IMR-90 (cell line): ENCODE measurements around the gene KCNJ10. TPM values are rescaled to one million over a fixed set of nuclear protein-coding genes. Genes with fewer than 3 reads are reported as not detected.

Experiments
- ATAC-seq: fragments of 200-7000 bp; cut with Tn5 transposase; 2 replicates; pipeline ENCODE4 v1.9.1; 2020; ENCODE audit warnings: low read depth, mild to moderate bottlenecking, moderate library complexity
- BruUV-seq: library from RNA; stranded (reverse); fragments of 400-500 nt; replicated peaks from 2 replicates; lab custom pipeline; 2021; lab: Mats Ljungman, UMichigan
- CTCF ChIA-PET: fragments of 300-600 bp; formaldehyde crosslinking; extraction: SDS; loops from one replicate; lab custom pipeline; 2021; ENCODE audit warnings: antibody characterized with exemption; lab: Yijun Ruan, JAX
- POLR2A ChIA-PET: fragments of 300-600 bp; sonication (Branson Sonifier 250); formaldehyde crosslinking; loops from one replicate; lab custom pipeline; 2022; ENCODE audit warnings: antibody characterized with exemption; ENCODE audit not compliant: unreplicated experiment; lab: Charles Lee
- DNase-seq: peaks from one replicate; pipeline ENCODE4 v3.0.0; 2013
- H2AFZ ChIP-seq: replicated peaks from 2 replicates; pipeline ENCODE3; 2013; ENCODE audit warnings: low read length, mild to moderate bottlenecking; ENCODE audit not compliant: poor library complexity
- H2AK5ac ChIP-seq: 2 replicates; pipeline ENCODE4 v1.6.1; 2013; ENCODE audit warnings: low read depth, low read length, inconsistent platforms
- H2AK9ac ChIP-seq: replicated peaks from 2 replicates; pipeline ENCODE3; 2013; ENCODE audit warnings: mild to moderate bottlenecking, low read depth, low read length, moderate library complexity; ENCODE audit not compliant: poor library complexity
- H2BK120ac ChIP-seq: 2 replicates; pipeline ENCODE4 v1.6.1; 2013; ENCODE audit warnings: low read depth, low read length, inconsistent platforms
- H2BK15ac ChIP-seq: 3 replicates; pipeline ENCODE4 v1.6.1; 2013; ENCODE audit warnings: low read depth, low read length, inconsistent platforms
- H2BK20ac ChIP-seq: 2 replicates; pipeline ENCODE4 v1.6.1; 2013; ENCODE audit warnings: low read depth, mild to moderate bottlenecking, inconsistent platforms, low read length, moderate library complexity
- H2BK5ac ChIP-seq: 2 replicates; pipeline ENCODE4 v1.6.1; 2013; ENCODE audit warnings: mild to moderate bottlenecking, low read depth, low read length, inconsistent platforms; ENCODE audit not compliant: poor library complexity, severe bottlenecking
- H3K14ac ChIP-seq: replicated peaks from 2 replicates; pipeline ENCODE4 v1.6.1; 2013; ENCODE audit warnings: low read depth, low read length, inconsistent platforms
- H3K18ac ChIP-seq: 2 replicates; pipeline ENCODE4 v1.6.1; 2013; ENCODE audit warnings: low read depth, low read length, control low read depth
- H3K23ac ChIP-seq: 2 replicates; pipeline ENCODE4 v1.6.1; 2013; ENCODE audit warnings: low read depth, low read length, inconsistent platforms
- H3K27ac ChIP-seq: 2 replicates; pipeline ENCODE4 v1.5.1; 2013; ENCODE audit warnings: mild to moderate bottlenecking, control low read depth, low read length; ENCODE audit not compliant: insufficient read depth
- H3K27me3 ChIP-seq: 2 replicates; pipeline ENCODE4 v1.6.1; 2013; ENCODE audit warnings: low read length; ENCODE audit not compliant: control insufficient read depth, insufficient read depth
- H3K36me3 ChIP-seq: 2 replicates; pipeline ENCODE4 v1.6.1; 2013; ENCODE audit warnings: low read length, mixed read lengths; ENCODE audit not compliant: control insufficient read depth, insufficient read depth
- H3K4ac ChIP-seq: 2 replicates; pipeline ENCODE4 v1.6.1; 2013; ENCODE audit warnings: low read depth, low read length, inconsistent platforms
- H3K4me1 ChIP-seq: 2 replicates; pipeline ENCODE4 v1.6.1; 2013; ENCODE audit warnings: low read length, mixed read lengths; ENCODE audit not compliant: control insufficient read depth, insufficient read depth
- H3K4me2 ChIP-seq: 2 replicates; pipeline ENCODE4 v1.6.1; 2013; ENCODE audit warnings: low read depth, mild to moderate bottlenecking, control low read depth, low read length, moderate library complexity
- H3K4me3 ChIP-seq: 2 replicates; pipeline ENCODE4 v1.5.1; 2013; ENCODE audit warnings: low read depth, mild to moderate bottlenecking, control low read depth, low read length, moderate library complexity; ENCODE audit not compliant: insufficient read depth
- H3K56ac ChIP-seq: 2 replicates; pipeline ENCODE4 v1.6.1; 2013; ENCODE audit warnings: low read length, inconsistent platforms; ENCODE audit not compliant: insufficient read depth; ENCODE audit errors: extremely low read depth
- H3K79me1 ChIP-seq, 2 experiments: 2 replicates each; pipeline ENCODE4 v1.6.1; 2013; ENCODE audit warnings: low read length in 2 of 2, inconsistent platforms in 1 of 2, low read depth in 1 of 2
- H3K9ac ChIP-seq: 2 replicates; pipeline ENCODE4 v1.6.1; 2013; ENCODE audit warnings: low read depth, low read length, control low read depth
- H3K9me1 ChIP-seq: 2 replicates; pipeline ENCODE4 v1.6.1; 2013; ENCODE audit warnings: low read length, inconsistent platforms; ENCODE audit not compliant: insufficient read depth
- H3K9me3 ChIP-seq: 2 replicates; pipeline ENCODE4 v1.6.1; 2013; ENCODE audit warnings: low read length; ENCODE audit not compliant: control insufficient read depth, insufficient read depth
- H4K20me1 ChIP-seq: 2 replicates; pipeline ENCODE4 v1.6.1; 2013; ENCODE audit warnings: low read length, inconsistent platforms; ENCODE audit not compliant: insufficient read depth
- H4K5ac ChIP-seq: 2 replicates; pipeline ENCODE4 v1.6.1; 2013; ENCODE audit warnings: mild to moderate bottlenecking, low read depth, low read length, control low read depth
- H4K8ac ChIP-seq, 2 experiments: 2 replicates each; pipeline ENCODE4 v1.6.1; 2013; ENCODE audit warnings: low read depth in 2 of 2, low read length in 2 of 2, control low read depth in 1 of 2, inconsistent platforms in 1 of 2
- H4K91ac ChIP-seq: 2 replicates; pipeline ENCODE4 v1.6.1; 2013; ENCODE audit warnings: low read depth, low read length, inconsistent platforms; ENCODE audit not compliant: insufficient read depth
- CHD1 ChIP-seq: IDR thresholded peaks from 2 replicates; pipeline ENCODE4 v1.6.1; 2012; ENCODE audit warnings: low read depth, low read length, improper control_type of control experiment
- CTCF ChIP-seq: conservative IDR thresholded peaks from 2 replicates; pipeline ENCODE4 v1.5.1; 2012; ENCODE audit warnings: mild to moderate bottlenecking, low read depth, low read length, improper control_type of control experiment
- ELK1 ChIP-seq: fragments of 150-350 bp; IDR thresholded peaks from 2 replicates; pipeline ENCODE4 v1.6.1; 2016; ENCODE audit warnings: low read depth, mild to moderate bottlenecking, low read length, moderate library complexity, borderline replicate concordance
- FOS ChIP-seq: fragments of 150-350 bp; IDR thresholded peaks from 2 replicates; pipeline ENCODE4 v1.6.1; 2016; ENCODE audit warnings: low read depth, low read length
- MAFK ChIP-seq: IDR thresholded peaks from 2 replicates; pipeline ENCODE4 v1.6.1; 2012; ENCODE audit warnings: low read depth, low read length, improper control_type of control experiment
- MAZ ChIP-seq: IDR thresholded peaks from 2 replicates; pipeline ENCODE4 v1.6.1; 2012; ENCODE audit warnings: low read depth, mild to moderate bottlenecking, low read length, improper control_type of control experiment, moderate library complexity, borderline replicate concordance
- MXI1 ChIP-seq: IDR thresholded peaks from 2 replicates; pipeline ENCODE4 v1.6.1; 2012; ENCODE audit warnings: low read depth, mild to moderate bottlenecking, low read length, moderate library complexity, borderline replicate concordance
- NFE2L2 ChIP-seq: fragments of 150-350 bp; IDR thresholded peaks from 2 replicates; pipeline ENCODE4 v1.6.1; 2016; ENCODE audit warnings: low read depth, mild to moderate bottlenecking, low read length
- POLR2A ChIP-seq: IDR thresholded peaks from 2 replicates; pipeline ENCODE4 v1.6.1; 2012; ENCODE audit warnings: mild to moderate bottlenecking, low read depth, low read length
- RAD21 ChIP-seq: IDR thresholded peaks from 2 replicates; pipeline ENCODE4 v1.6.1; 2012; ENCODE audit warnings: low read length, improper control_type of control experiment
- RFX5 ChIP-seq: IDR thresholded peaks from 2 replicates; pipeline ENCODE4 v1.8.0; 2012; ENCODE audit warnings: low read depth, mild to moderate bottlenecking, low read length, moderate library complexity
- SMC3 ChIP-seq: fragments of 150-350 bp; IDR thresholded peaks from 2 replicates; pipeline ENCODE4 v1.6.1; 2016; ENCODE audit warnings: low read depth, mild to moderate bottlenecking, antibody characterized with exemption, low read length, moderate library complexity
- USF2 ChIP-seq: fragments of 150-350 bp; IDR thresholded peaks from 2 replicates; pipeline ENCODE4 v1.6.1; 2017; ENCODE audit warnings: mild to moderate bottlenecking, antibody characterized with exemption, low read length, low read depth
- WGBS, 2 experiments: methylation state at CpG; one replicate each; pipeline versions ENCODE4 v1.1.5 to v1.1.7; 2013; ENCODE audit warnings: missing lambda C conversion rate in 2 of 2; ENCODE audit not compliant: insufficient read length in 1 of 2; ENCODE audit errors: extremely low coverage in 2 of 2; 5-methylcytosine and 5-hydroxymethylcytosine counted together
- dilution Hi-C: fragments of 300-500 bp; cut with HindIII; formaldehyde crosslinking; loops from one replicate; pipeline ENCODE4 v1.14.3; 2018; ENCODE audit warnings: low sequenced_read_pairs; ENCODE audit not compliant: unreplicated experiment
- in situ Hi-C: fragments of 300-500 bp; cut with MboI; formaldehyde crosslinking; loops from 3 replicates; pipeline ENCODE4 v1.14.3; 2019; ENCODE audit warnings: low sequenced_read_pairs, inconsistent platforms, mixed read lengths
- intact Hi-C: fragments of 100-400 bp; cut with micrococcal nuclease; formaldehyde crosslinking; loops from 2 replicates; pipeline ENCODE4 v1.10.0; 2022
- polyA plus RNA-seq, 3 experiments: library from polyadenylated mRNA; depleted of rRNA; stranded (reverse); fragments of >200 nt; gene quantifications; 2 replicates each; pipeline ENCODE4 v1.2.3, GENCODE V29; 2012; ENCODE audit warnings: low replicate concordance in 1 of 3
- total RNA-seq: library from RNA; depleted of rRNA; stranded (reverse); fragments of >200 nt; gene quantifications from 2 replicates; pipeline ENCODE4 v1.2.3, GENCODE V29; 2012

Gene KCNJ10
- total and polyA plus RNA-seq, 2 of the 4 experiments (the other 2 are of a cell fraction) = not detected

- dilution Hi-C loops = no loop called here
- POLR2A ChIA-PET = no interaction called here
Measured at GRCh38 chr1:160061369-160062229, 8.4 kb downstream of the KCNJ10 start.

More at GRCh38 chr1:160061369-160062229, 8.4 kb downstream of the KCNJ10 start:
- Histone ChIP-seq H2AK9ac (peak overlapping the region; percentile 16), H3K36me3 (no peaks in the 10 kb centered on the region), H2BK5ac (no peak overlapping the region), H3K9me1 (no peaks in the 10 kb centered on the region), H2AK5ac (no peak overlapping the region), H3K23ac (no peak overlapping the region), H2AFZ (no peak overlapping the region), H4K91ac (no peak overlapping the region), H3K79me1 (no peaks in the 10 kb centered on the region), H2BK20ac (no peak overlapping the region), H3K4me2 (no peak overlapping the region), H4K20me1 (no peaks in the 10 kb centered on the region), H3K14ac (no peak overlapping the region), H3K9ac (no peak overlapping the region), H3K18ac (no peak overlapping the region), H3K4ac (no peak overlapping the region), H3K4me1 (no peaks in the 10 kb centered on the region), H2BK15ac (no peak overlapping the region), H4K5ac (no peak overlapping the region), H2BK120ac (no peak overlapping the region), H3K9me3 (no peaks in the 10 kb centered on the region), H4K8ac (no peak overlapping the region), H3K56ac (no peak overlapping the region), H3K27me3 (peaks cover 64% of the 10 kb centered on the region), H3K27ac (no peak overlapping the region), H3K4me3 (no peak overlapping the region)
- DNase-seq (no peak), ATAC-seq (no peak)
- TF ChIP-seq CHD1 = no peak
- no peak for TF ChIP-seq RAD21
- TF ChIP-seq POLR2A = no peak
- no peak for TF ChIP-seq ELK1
- TF ChIP-seq FOS = no peak
- TF ChIP-seq MAZ = no peak
- TF ChIP-seq RFX5 = no peak
- no peak for TF ChIP-seq MAFK
- TF ChIP-seq CTCF = no peak
- TF ChIP-seq NFE2L2 = no peak
- no peak for TF ChIP-seq MXI1
- TF ChIP-seq USF2 = no peak
- no peak for TF ChIP-seq SMC3
- no TSS peak for BruUV-seq
- CTCF ChIA-PET = no interaction called here
- no CpG with 5 or more reads among the region's 15 CpGs for WGBS, 2 experiments
- intact Hi-C loops = no loop called here
- in situ Hi-C loops = no loop called here
